Right lobe of liver (tissue), 6 donors: Measurements from ENCODE around the gene CHMP4B. TPM values are rescaled to one million over a fixed set of nuclear protein-coding genes. Genes with fewer than 3 reads are reported as not detected.

Experiments used
- ATAC-seq, 4 donors: fragments of 200-7000 bp; cut with Tn5 transposase; one replicate each; pipeline ENCODE4 v1.9.1; 2020; ENCODE audit warnings: mild to moderate bottlenecking in 4 of 4, moderate library complexity in 4 of 4
- DNase-seq, 3 donors: peaks; one replicate each; pipeline ENCODE4 v3.0.0-alpha.2; 2020
- H3K27ac ChIP-seq, 3 donors: fragments of 200-600 bp; one replicate each; pipeline ENCODE4 v1.8.0; 2022
- H3K27me3 ChIP-seq, 2 donors: fragments of 200-600 bp; one replicate each; pipeline ENCODE4 v1.8.0; 2022
- H3K36me3 ChIP-seq, 4 donors: fragments of 200-600 bp; sonication (generic) in 1 of 4; one replicate each; pipeline versions ENCODE4 v1.5.1 to v1.8.0; 2017 to 2022; ENCODE audit warnings: control low read depth in 1 of 4
- H3K4me1 ChIP-seq, 4 donors: fragments of 200-600 bp; sonication (generic) in 1 of 4; one replicate each; pipeline versions ENCODE4 v1.5.1 to v1.8.0; 2017 to 2022; ENCODE audit warnings: control low read depth in 1 of 4
- H3K4me3 ChIP-seq, 3 donors: fragments of 200-600 bp; one replicate each; pipeline ENCODE4 v1.8.0; 2022
- H3K9me3 ChIP-seq, 4 donors: fragments of 200-600 bp; sonication (generic) in 1 of 4; one replicate each; pipeline versions ENCODE4 v1.5.1 to v1.8.0; 2017 to 2022; ENCODE audit warnings: control low read depth in 1 of 4
- CTCF ChIP-seq, 4 donors: fragments of 200-600 bp in 3 of 4; fragments of 450-650 bp in 1 of 4; IDR thresholded peaks; one replicate each; pipeline versions ENCODE4 v1.5.1 to v1.8.0; 2016 to 2022; ENCODE audit warnings: antibody characterized with exemption in 4 of 4, mild to moderate bottlenecking in 2 of 4
- POLR2A ChIP-seq: fragments of 450-650 bp; IDR thresholded peaks from one replicate; pipeline ENCODE4 v1.6.1; 2017; ENCODE audit warnings: antibody characterized with exemption, mild to moderate bottlenecking
- WGBS: methylation state at CpG from one replicate; pipeline ENCODE4 v1.1.6; 2018; ENCODE audit warnings: low coverage, low lambda C conversion rate; ENCODE audit not compliant: insufficient coverage; ENCODE audit errors: missing lambda C conversion rate; 5-methylcytosine and 5-hydroxymethylcytosine counted together
- intact Hi-C, 2 donors: fragments of 100-400 bp; cut with DNase I; formaldehyde crosslinking; loops; one replicate each; pipeline versions ENCODE4 v1.11.2 to v1.14.1; 2022
- total RNA-seq, 6 experiments: library from RNA; depleted of rRNA in 2 of 6; stranded (reverse); fragments of >200 nt in 2 of 6; fragmentation: NEBNext Ultra II Directional in 3 of 6; extraction: Animal tissue kit (Norgen Biotek cat#: 25700) in 3 of 6; gene quantifications; one replicate each; pipeline versions ENCODE4 v1.1.0 to v1.2.4, GENCODE V29; 2016 to 2023
- donor health status: DM: no; HTN: yes; CAD: no.
- donor health status: DM: no; HTN: no; CAD: no.
- donor health status: DM: no; HTN: no; CAD: no.
- donor health status: DM: no; HTN: yes; CAD: no.
- donor health status: DM: no; HTN: yes; CAD: no.

The CHMP4B gene
- total RNA-seq, 6 experiments from 2014 or later = 21.0 to 40.8 (median 28.3) TPM

- WGBS = 97% methylated on average over 3 of the region's 3 CpGs
- no peaks in the 10 kb centered on the region for H3K36me3 ChIP-seq
- DNase-seq (no peak), ATAC-seq (no peak)
- peaks cover 0 to 14% (median 1%) of the 10 kb centered on the region in 4 donors for H3K4me1 ChIP-seq
- TF ChIP-seq CTCF (IDR thresholded peaks at IDR 0.05) (no peak), POLR2A (no peak)
- H3K27me3 ChIP-seq = no peaks in the 10 kb centered on the region
- H3K9me3 ChIP-seq = no peaks in the 10 kb centered on the region
- intact Hi-C loops = no loop called here
- no peak overlapping the region for H3K27ac ChIP-seq
- H3K4me3 ChIP-seq = no peak overlapping the region
Measured at GRCh38 chr20:33808388-33808787, 2.8 kb upstream of the CHMP4B start.

- ATAC-seq (no peak), DNase-seq (no peak)
- H3K27me3 ChIP-seq = no peaks in the 10 kb centered on the region
- no peak overlapping the region for H3K27ac ChIP-seq
- no peaks in the 10 kb centered on the region for H3K36me3 ChIP-seq
- H3K4me3 ChIP-seq = no peak overlapping the region
- no peaks in the 10 kb centered on the region for H3K9me3 ChIP-seq
- TF ChIP-seq POLR2A = no peak
- no peak for TF ChIP-seq CTCF (IDR thresholded peaks at IDR 0.05)
- WGBS = 33% methylated on average over 5 of the region's 5 CpGs
- intact Hi-C loops = no loop called here
- peaks cover 0 to 31% (median 10%) of the 10 kb centered on the region in 4 donors for H3K4me1 ChIP-seq
Measured at GRCh38 chr20:33810259-33810658, 889 bp upstream of the CHMP4B start.

- intact Hi-C loops = no loop called here
- no peaks in the 10 kb centered on the region for H3K27me3 ChIP-seq
- no peaks in the 10 kb centered on the region for H3K9me3 ChIP-seq
- H3K4me3 ChIP-seq = peak overlapping the region; percentile 85 to 97 (median 88)
- no peaks in the 10 kb centered on the region for H3K36me3 ChIP-seq
- ATAC-seq (peak; percentile 0 to 3 (median 2)), DNase-seq (peak in 1 of 3 donors; percentile 53)
- TF ChIP-seq POLR2A (no peak), CTCF (IDR thresholded peaks at IDR 0.05) (no peak)
- 0% methylated on average over 8 of the region's 12 CpGs for WGBS
- H3K27ac ChIP-seq = peak overlapping the region; percentile 82 to 98 (median 92)
- peaks cover 0 to 31% (median 10%) of the 10 kb centered on the region in 4 donors for H3K4me1 ChIP-seq
Measured at GRCh38 chr20:33811776-33812151, 616 bp downstream of the CHMP4B start.

GRCh38 chr20:33812152-33812849, 1.2 kb downstream of the CHMP4B start:
- WGBS = 2% methylated on average over 14 of the region's 14 CpGs
- Histone ChIP-seq H3K27ac (peak overlapping the region; percentile 82 to 98 (median 92)), H3K4me3 (peak overlapping the region; percentile 85 to 97 (median 88)), H3K4me1 (peaks cover 0 to 31% (median 10%) of the 10 kb centered on the region in 4 donors), H3K27me3 (no peaks in the 10 kb centered on the region), H3K9me3 (no peaks in the 10 kb centered on the region), H3K36me3 (no peaks in the 10 kb centered on the region)
- TF ChIP-seq CTCF (IDR thresholded peaks at IDR 0.05) (no peak), POLR2A (peak; percentile 47)
- DNase-seq (peak; percentile 61 to 76 (median 64)), ATAC-seq (peak; percentile 21 to 65 (median 36))
- intact Hi-C loops = no loop called here
